ENCODE data around the gene ZNF292.
A peak's percentile ranks its signal among the peaks of the same experiment; 100 is the strongest.
"Not testable (repeated sequence)": the region's sequence is repeated elsewhere in the genome, so short reads cannot be mapped to it uniquely, and the experiment has no call there.

The ZNF292 gene

DNA sequence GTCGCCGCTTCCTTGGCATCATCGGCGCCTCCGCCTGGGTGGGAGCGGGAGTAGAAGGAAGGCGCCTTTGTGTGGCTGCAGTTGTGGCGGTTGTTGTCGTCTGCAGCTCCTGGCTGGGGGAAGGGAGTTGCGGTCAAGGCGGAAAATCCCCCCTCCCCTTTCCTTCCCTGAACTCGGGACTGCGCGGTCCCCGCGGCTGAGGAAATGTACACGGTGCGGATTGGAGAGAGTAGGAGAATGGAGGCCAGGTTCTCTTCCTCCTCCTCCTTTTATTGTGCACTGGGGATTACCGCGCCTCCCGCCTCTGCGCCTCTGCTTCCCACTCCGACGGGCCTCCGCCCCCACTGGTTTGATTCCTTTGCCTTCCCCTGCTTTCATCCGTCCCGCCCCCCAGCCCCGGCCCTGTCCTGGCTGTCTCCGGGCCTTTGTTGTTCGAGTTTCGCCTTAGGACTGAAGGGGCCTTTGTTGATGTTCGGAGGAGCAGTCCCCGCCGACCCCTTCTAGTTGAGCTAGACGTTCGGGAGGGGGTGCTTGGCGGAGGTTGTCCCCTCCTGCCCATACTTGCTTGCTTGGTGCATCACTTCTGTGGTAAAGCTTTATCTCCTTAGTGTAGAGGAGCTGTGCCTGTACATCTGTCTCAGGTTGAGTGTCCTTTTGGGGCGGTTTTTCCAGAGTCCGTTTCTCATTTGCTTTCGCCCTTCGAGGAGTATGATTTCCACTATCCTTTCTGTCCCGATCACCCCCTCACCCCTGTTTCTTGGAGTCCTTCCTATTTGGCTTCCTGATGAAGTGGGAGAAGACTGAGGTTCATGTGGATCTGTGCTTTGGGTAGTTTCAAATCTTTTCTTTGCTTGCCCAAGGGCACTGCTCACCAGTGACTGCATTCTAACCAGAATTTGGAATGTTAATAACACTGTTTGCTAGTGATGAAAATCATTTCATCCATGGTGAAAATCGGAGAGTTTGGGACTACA, 764 bp downstream of the ZNF292 start:
- peak; percentile 48 for DNase-seq (ENCODE audit: low read depth)
- TF ChIP-seq, protein P1, sequence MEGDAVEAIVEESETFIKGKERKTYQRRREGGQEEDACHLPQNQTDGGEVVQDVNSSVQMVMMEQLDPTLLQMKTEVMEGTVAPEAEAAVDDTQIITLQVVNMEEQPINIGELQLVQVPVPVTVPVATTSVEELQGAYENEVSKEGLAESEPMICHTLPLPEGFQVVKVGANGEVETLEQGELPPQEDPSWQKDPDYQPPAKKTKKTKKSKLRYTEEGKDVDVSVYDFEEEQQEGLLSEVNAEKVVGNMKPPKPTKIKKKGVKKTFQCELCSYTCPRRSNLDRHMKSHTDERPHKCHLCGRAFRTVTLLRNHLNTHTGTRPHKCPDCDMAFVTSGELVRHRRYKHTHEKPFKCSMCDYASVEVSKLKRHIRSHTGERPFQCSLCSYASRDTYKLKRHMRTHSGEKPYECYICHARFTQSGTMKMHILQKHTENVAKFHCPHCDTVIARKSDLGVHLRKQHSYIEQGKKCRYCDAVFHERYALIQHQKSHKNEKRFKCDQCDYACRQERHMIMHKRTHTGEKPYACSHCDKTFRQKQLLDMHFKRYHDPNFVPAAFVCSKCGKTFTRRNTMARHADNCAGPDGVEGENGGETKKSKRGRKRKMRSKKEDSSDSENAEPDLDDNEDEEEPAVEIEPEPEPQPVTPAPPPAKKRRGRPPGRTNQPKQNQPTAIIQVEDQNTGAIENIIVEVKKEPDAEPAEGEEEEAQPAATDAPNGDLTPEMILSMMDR (IDR thresholded peaks at IDR 0.05; ENCODE audit: insufficient read depth, low read depth, low read length, missing control alignments) = no peak
- H3K4me3 ChIP-seq (ENCODE audit: low read depth, low read length) = peak overlapping the region; percentile 88

DNA sequence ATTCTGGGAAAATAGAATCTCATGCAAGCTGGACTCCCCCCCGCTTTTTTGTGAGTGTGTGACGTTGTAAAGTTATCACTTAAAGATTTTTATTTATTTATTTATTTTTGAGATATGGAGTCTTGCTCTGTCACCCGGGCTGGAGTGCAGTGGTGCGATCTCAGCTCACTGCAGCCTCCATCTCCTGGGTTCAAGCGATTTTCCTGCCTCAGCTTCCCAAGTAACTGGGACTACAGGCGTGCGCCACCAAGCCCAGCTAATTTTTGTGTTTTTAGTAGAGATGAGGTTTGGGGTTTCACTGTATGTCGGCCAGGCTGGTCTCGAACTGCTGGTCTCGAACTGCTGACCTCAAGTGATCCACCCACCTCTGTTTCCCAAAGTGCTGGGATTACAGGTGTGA, 2.2 kb downstream of the ZNF292 start:
- H3K4me3 ChIP-seq (ENCODE audit: low read depth, low read length) = peak overlapping the region; percentile 88
- DNase-seq (ENCODE audit: low read depth) = not testable (repeated sequence)

DNA sequence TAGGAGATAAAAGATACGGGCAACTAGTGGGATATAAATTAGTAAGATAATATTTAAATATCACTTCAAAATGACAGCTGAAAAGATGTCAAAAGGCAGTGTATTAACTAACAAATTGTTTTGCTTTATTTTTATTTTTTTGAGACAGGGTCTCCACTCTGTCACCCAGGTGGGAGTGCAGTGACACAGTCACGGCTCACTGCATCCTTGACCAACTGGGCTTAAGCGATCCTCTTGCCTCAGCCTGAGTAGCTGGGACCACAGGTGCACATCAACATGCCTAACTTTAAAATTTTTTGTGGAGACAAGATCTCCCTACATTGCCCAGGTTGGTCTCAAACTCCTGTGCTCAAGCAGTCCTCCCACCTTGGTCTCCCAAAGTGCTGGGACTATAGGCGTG, 5.9 kb downstream of the ZNF292 start:
- TF ChIP-seq, protein P1 (IDR thresholded peaks at IDR 0.05; ENCODE audit: insufficient read depth, low read depth, low read length, missing control alignments) = no peak
- no peak overlapping the region for H3K4me3 ChIP-seq (ENCODE audit: low read depth, low read length)
- no peak for DNase-seq (ENCODE audit: low read depth)

DNA sequence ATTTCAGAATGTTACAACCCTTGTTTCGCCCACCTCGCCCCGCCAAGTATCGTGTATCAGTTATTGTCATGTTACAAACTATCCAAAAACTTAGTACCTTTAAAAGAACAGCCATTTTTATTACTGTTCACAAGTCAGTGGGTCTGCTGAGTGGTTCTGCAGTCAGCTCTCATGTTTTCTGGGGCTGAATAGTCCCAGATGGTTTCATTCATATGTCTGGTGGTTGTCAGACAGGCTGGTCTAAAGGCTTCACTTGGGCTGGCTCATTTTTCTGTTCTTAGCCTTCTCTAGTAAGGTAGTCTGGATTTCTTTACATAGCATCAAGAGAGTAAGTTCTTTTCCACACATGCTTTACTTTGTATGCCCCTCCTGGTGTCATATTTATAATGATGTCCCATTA, 8.6 kb downstream of the ZNF292 start:
- no peak for DNase-seq (ENCODE audit: low read depth)
- H3K4me3 ChIP-seq (ENCODE audit: low read depth, low read length) = no peak overlapping the region
- TF ChIP-seq, protein P1 (IDR thresholded peaks at IDR 0.05; ENCODE audit: insufficient read depth, low read depth, low read length, missing control alignments) = no peak

DNA sequence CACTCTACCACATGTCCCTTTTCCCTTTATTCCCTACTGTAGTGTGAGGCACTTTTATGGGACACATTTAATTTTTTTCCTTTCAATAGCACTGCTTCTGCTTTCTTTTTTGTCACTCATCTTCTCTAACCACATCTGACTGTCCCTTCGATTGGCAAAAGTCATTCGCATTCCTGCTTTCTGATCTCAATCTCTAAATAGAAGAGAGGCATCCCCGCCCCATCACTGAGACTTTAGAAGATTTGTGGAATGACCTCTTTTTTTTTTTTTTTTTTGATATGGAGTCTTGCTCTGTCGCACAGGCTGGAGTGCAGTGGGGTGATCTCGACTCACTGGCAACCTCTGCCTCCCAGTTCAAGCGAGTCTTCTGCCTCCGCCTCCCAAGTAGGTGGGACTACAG, 9.1 kb downstream of the ZNF292 start:
- TF ChIP-seq, protein P1 (IDR thresholded peaks at IDR 0.05; ENCODE audit: insufficient read depth, low read depth, low read length, missing control alignments) = no peak
- no peak for DNase-seq (ENCODE audit: low read depth)
- H3K4me3 ChIP-seq (ENCODE audit: low read depth, low read length) = no peak overlapping the region

DNA sequence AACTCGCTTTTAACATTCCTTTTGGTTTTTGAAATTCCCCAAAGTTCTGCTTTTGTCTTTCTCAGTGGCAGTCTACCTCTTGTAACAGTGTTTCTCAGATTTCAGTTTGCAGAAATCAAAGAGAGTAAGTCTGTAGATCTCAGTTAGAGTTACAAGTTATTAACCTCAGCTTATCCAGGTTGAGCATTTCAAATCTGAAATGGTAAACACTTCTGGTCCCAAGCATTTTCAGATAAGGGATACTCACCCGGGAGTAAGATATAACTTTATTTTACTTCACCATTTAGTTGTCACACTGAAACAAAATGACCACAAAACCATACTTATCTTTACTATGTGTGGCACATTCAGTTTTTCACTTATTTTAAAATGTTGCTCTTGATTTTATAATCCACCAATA, 9.8 kb downstream of the ZNF292 start:
- H3K4me3 ChIP-seq (ENCODE audit: low read depth, low read length) = no peak overlapping the region
- DNase-seq (ENCODE audit: low read depth) = no peak

DNA sequence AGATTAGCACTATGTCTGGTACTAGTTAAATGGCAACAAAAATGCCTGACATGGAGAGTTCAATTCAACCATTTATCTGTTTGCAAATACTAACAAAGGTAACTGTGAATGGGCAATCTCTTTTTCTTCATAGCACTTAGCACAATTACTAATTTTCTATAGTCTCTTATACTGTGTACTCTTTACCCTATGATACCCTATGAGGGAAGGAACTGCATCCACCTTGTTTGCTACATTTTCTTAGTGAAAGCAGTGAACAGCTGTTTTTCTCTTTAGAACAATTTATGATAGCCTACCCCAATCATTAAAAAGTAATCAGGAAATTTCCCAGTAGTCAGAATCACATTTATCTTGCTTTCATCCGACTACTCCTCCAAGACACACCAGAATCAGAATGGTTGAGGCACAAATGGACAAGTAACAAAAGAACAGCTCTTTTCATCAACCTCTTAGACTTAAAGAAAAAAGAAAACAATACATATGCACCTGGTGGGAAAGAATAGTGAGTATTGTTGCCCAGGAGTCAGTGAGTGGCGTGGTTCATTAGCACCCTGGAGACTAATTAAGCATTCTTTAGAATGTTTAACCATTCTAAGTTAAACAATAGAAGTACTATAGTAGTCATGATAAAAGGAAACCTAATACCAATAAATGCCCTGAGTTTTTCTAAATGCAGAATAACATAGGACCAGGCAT, 16.7 kb downstream of the ZNF292 start:
- TF ChIP-seq, protein P1 (IDR thresholded peaks at IDR 0.05; ENCODE audit: insufficient read depth, low read depth, low read length, missing control alignments) = no peak
- no peak for DNase-seq (ENCODE audit: low read depth)
- no peak overlapping the region for H3K4me3 ChIP-seq (ENCODE audit: low read depth, low read length)

More for the DNA sequence above, 9.8 kb downstream of the ZNF292 start:
- TF ChIP-seq, protein P1 (IDR thresholded peaks at IDR 0.05; ENCODE audit: insufficient read depth, low read depth, low read length, missing control alignments) = no peak

Measured in GM12865 (cell line).